Measurements from ENCODE around the gene FAM81A.
"Not testable (repeated sequence)": the region's sequence is repeated elsewhere in the genome, so short reads cannot be mapped to it uniquely, and the experiment has no call there.

DNA sequence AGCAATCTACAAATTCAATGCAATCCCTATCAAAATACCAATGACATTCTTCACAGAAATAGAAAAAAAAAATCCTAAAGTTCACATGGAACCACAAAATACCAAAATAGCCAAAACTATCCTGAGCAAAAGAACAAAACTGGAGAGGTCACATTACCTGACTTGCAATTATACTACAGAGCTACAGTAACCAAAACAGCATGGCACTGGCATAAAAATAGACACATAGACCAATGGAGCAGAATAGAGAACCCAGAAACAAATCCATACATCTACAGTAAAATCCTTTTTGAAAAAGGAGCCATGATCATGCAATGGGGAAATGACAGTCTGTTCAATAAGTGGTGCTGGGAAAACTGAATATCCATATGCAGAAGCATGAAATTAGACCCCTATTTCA lies 51.5 kb downstream of the FAM81A start:
- not testable (repeated sequence) for TF ChIP-seq POLR2A, EP300 (IDR thresholded peaks at IDR 0.05)
- TF ChIP-seq, protein P1, sequence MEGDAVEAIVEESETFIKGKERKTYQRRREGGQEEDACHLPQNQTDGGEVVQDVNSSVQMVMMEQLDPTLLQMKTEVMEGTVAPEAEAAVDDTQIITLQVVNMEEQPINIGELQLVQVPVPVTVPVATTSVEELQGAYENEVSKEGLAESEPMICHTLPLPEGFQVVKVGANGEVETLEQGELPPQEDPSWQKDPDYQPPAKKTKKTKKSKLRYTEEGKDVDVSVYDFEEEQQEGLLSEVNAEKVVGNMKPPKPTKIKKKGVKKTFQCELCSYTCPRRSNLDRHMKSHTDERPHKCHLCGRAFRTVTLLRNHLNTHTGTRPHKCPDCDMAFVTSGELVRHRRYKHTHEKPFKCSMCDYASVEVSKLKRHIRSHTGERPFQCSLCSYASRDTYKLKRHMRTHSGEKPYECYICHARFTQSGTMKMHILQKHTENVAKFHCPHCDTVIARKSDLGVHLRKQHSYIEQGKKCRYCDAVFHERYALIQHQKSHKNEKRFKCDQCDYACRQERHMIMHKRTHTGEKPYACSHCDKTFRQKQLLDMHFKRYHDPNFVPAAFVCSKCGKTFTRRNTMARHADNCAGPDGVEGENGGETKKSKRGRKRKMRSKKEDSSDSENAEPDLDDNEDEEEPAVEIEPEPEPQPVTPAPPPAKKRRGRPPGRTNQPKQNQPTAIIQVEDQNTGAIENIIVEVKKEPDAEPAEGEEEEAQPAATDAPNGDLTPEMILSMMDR (IDR thresholded peaks at IDR 0.05): not testable (repeated sequence)
